Stomach (tissue), 9 donors: Measurements from ENCODE around the gene SLC25A38. TPM values are rescaled to one million over a fixed set of nuclear protein-coding genes. Genes with fewer than 3 reads are reported as not detected.

Experiments
- DNase-seq, 2 donors: peaks; one replicate each; pipeline versions ENCODE4 v3.0.0 to v3.0.0-alpha.2; 2013 to 2019
- H3K27ac ChIP-seq, 5 donors: fragments of 200-600 bp in 4 of 5; sonication (generic) in 4 of 5; one replicate each; pipeline ENCODE4 v1.5.1; 2013 to 2019; ENCODE audit warnings: mild to moderate bottlenecking in 1 of 5, moderate library complexity in 1 of 5
- H3K27me3 ChIP-seq, 3 donors: fragments of 200-600 bp; sonication (generic); one replicate each; pipeline ENCODE4 v1.5.1; 2017 to 2019; ENCODE audit warnings: mixed run types in 1 of 3
- H3K36me3 ChIP-seq, 4 donors: fragments of 200-600 bp; sonication (generic); 1 replicate in 3 of 4; 2 replicates in 1 of 4; pipeline ENCODE4 v1.5.1; 2016 to 2019
- H3K4me1 ChIP-seq, 4 donors: fragments of 200-600 bp; sonication (generic); one replicate each; pipeline ENCODE4 v1.5.1; 2016 to 2019
- H3K4me3 ChIP-seq, 4 donors: fragments of 200-600 bp; sonication (generic) in 3 of 4; one replicate each; pipeline ENCODE4 v1.5.1; 2016 to 2019; ENCODE audit warnings: mild to moderate bottlenecking in 1 of 4
- H3K9me3 ChIP-seq, 4 donors: fragments of 200-600 bp; sonication (generic); one replicate each; pipeline ENCODE4 v1.5.1; 2016 to 2019
- EP300 ChIP-seq: sonication (generic); formaldehyde crosslinking; IDR thresholded peaks from one replicate; pipeline ENCODE4 v1.6.1; 2017; ENCODE audit warnings: antibody characterized with exemption
- POLR2A ChIP-seq, 4 donors: fragments of 450-650 bp; IDR thresholded peaks; one replicate each; pipeline ENCODE4 v1.6.1; 2016; ENCODE audit warnings: antibody characterized with exemption in 4 of 4, control low read depth in 2 of 4, mild to moderate bottlenecking in 1 of 4, moderate library complexity in 1 of 4
- POLR2AphosphoS5 ChIP-seq, 3 donors: sonication (generic); formaldehyde crosslinking; IDR thresholded peaks; one replicate each; pipeline ENCODE4 v1.6.1; 2016; ENCODE audit warnings: antibody characterized with exemption in 3 of 3
- WGBS, 5 donors: extraction: QIAGEN DNeasy Blood & Tissue Kit in 3 of 5; methylation state at CpG; one replicate each; pipeline versions ENCODE4 v1.1.5 to v1.1.7; 2013 to 2018; 5-methylcytosine and 5-hydroxymethylcytosine counted together
- intact Hi-C: fragments of 100-400 bp; cut with DNase I; formaldehyde crosslinking; loops from one replicate; pipeline ENCODE4 v1.15.1; 2023; ENCODE audit warnings: low total_unique reads
- polyA plus RNA-seq, 3 donors: library from polyadenylated mRNA; stranded (reverse); fragments of 200-250 nt; gene quantifications; one replicate each; pipeline ENCODE4 v1.2.3, GENCODE V29; 2013
- total RNA-seq, 5 donors: library from RNA; depleted of rRNA; stranded (reverse); fragments of >200 nt; gene quantifications; one replicate each; pipeline versions ENCODE4 v1.1.0 to v1.2.3, GENCODE V29; 2014 to 2016
- TF ChIP-seq, protein P1 (sequence below), 7 experiments: fragments of 450-650 bp in 4 of 7; fragments of 200-600 bp in 3 of 7; sonication (generic) in 3 of 7; IDR thresholded peaks; one replicate each; pipeline ENCODE4 v1.5.1; 2016 to 2019; ENCODE audit warnings: antibody characterized with exemption in 7 of 7, control low read depth in 2 of 7, mild to moderate bottlenecking in 1 of 7
- donor health status: healthy with polysubstance abuse.
- donor health status: Bipolar disorder and iron deficiency.
- donor health status: healthy.

The SLC25A38 gene
- total and polyA plus RNA-seq, 8 donors = 14.7 to 119 (median 28.9) TPM

DNA sequence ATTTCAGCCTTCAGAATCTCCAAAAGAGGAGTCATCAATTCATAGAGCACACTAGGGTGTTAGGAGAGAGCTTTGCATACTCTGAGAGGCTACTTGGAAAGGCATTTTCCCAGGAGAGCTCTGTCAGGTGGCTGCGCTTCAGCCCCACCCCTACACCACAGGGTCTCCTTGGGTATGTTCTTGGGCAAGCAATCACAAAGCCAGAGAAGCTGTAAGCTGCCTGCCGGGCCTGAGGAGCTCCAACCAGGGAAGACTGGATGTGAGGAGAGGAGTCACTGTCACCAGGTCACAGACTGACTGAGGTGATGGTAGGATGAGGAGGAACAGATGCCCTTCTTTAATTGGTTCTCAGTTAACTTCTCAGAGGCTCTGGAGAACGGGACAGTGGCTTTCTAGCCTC, 13.5 kb downstream of the SLC25A38 start:
- peaks cover 54 to 95% (median 91%) of the 10 kb centered on the region in 4 donors for H3K36me3 ChIP-seq
- H3K27ac ChIP-seq = no peak overlapping the region
- no peaks in the 10 kb centered on the region for H3K27me3 ChIP-seq
- H3K9me3 ChIP-seq = no peaks in the 10 kb centered on the region
- intact Hi-C loops = no loop called here
- no peaks in the 10 kb centered on the region for H3K4me1 ChIP-seq
- DNase-seq = no peak
- TF ChIP-seq POLR2A (IDR thresholded peaks at IDR 0.05) (no peak), POLR2AphosphoS5 (IDR thresholded peaks at IDR 0.05) (no peak), EP300 (no peak)
- TF ChIP-seq, protein P1, sequence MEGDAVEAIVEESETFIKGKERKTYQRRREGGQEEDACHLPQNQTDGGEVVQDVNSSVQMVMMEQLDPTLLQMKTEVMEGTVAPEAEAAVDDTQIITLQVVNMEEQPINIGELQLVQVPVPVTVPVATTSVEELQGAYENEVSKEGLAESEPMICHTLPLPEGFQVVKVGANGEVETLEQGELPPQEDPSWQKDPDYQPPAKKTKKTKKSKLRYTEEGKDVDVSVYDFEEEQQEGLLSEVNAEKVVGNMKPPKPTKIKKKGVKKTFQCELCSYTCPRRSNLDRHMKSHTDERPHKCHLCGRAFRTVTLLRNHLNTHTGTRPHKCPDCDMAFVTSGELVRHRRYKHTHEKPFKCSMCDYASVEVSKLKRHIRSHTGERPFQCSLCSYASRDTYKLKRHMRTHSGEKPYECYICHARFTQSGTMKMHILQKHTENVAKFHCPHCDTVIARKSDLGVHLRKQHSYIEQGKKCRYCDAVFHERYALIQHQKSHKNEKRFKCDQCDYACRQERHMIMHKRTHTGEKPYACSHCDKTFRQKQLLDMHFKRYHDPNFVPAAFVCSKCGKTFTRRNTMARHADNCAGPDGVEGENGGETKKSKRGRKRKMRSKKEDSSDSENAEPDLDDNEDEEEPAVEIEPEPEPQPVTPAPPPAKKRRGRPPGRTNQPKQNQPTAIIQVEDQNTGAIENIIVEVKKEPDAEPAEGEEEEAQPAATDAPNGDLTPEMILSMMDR (IDR thresholded peaks at IDR 0.05) = no peak
- no peak overlapping the region for H3K4me3 ChIP-seq
- 88 to 95% (median 90%) methylated on average over 3 of the region's 3 CpGs for WGBS, 5 donors

DNA sequence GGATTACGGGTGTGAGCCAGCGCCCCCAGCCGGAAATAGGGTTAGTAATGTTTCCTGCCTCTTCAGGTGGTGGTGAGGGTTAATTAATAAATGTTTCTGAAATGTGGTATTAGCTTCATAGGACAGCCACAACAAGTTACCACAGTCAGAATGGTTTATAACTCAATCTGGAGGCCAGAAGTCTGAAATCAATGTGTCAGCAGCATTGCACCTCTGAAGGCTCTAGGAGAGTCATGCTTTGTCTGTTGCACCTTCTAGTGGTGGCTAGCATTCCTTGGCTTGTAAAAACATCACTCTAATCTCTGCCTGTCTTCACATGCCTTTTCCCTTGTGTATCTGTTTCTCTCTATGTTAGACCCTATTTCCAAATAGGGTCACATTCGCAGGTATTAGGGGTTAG, 15.5 kb downstream of the SLC25A38 start:
- peaks cover 36 to 81% (median 71%) of the 10 kb centered on the region in 4 donors for H3K36me3 ChIP-seq
- intact Hi-C loops = no loop called here
- no peak overlapping the region for H3K4me3 ChIP-seq
- H3K27ac ChIP-seq = no peak overlapping the region
- no peaks in the 10 kb centered on the region for H3K9me3 ChIP-seq
- WGBS, 5 donors = 78 to 100% (median 91%) methylated on average over 4 of the region's 4 CpGs
- DNase-seq = no peak
- no peaks in the 10 kb centered on the region for H3K27me3 ChIP-seq
- H3K4me1 ChIP-seq = no peaks in the 10 kb centered on the region
- no peak for TF ChIP-seq POLR2AphosphoS5 (IDR thresholded peaks at IDR 0.05)
- TF ChIP-seq, protein P1 (IDR thresholded peaks at IDR 0.05) = no peak
- no peak for TF ChIP-seq EP300
- no peak for TF ChIP-seq POLR2A (IDR thresholded peaks at IDR 0.05)

DNA sequence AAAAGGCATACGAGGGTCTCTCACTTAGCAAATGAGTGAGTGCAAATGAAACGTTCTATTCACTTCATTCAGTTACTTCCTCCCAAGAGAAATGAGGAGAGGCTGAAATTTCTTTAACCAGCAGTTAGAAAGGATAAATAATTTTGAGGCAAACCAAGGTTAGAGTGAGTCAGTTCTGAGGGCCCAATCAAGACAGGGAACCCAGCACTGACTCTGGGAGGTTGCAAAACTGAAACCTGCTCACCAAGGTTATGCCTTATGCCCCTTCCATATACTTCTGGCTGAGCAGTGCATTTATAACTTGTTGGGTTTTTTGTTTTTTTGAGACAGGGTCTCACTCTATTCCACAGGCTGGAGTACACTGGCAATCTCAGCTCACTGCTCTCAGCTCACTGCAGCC, 18.8 kb downstream of the SLC25A38 start:
- Histone ChIP-seq H3K4me3 (no peak overlapping the region), H3K27me3 (no peaks in the 10 kb centered on the region), H3K36me3 (peaks cover 13 to 48% (median 38%) of the 10 kb centered on the region in 4 donors), H3K9me3 (no peaks in the 10 kb centered on the region), H3K4me1 (peaks cover 0 to 10% (median under 1%) of the 10 kb centered on the region in 4 donors), H3K27ac (no peak overlapping the region)
- WGBS, 5 donors = 55 to 69% (median 60%) methylated on average over 2 of the region's 2 CpGs
- no peak for DNase-seq
- intact Hi-C loops = no loop called here
- TF ChIP-seq EP300 (no peak), POLR2AphosphoS5 (IDR thresholded peaks at IDR 0.05) (no peak), POLR2A (IDR thresholded peaks at IDR 0.05) (no peak)
- TF ChIP-seq, protein P1 (IDR thresholded peaks at IDR 0.05) = no peak

DNA sequence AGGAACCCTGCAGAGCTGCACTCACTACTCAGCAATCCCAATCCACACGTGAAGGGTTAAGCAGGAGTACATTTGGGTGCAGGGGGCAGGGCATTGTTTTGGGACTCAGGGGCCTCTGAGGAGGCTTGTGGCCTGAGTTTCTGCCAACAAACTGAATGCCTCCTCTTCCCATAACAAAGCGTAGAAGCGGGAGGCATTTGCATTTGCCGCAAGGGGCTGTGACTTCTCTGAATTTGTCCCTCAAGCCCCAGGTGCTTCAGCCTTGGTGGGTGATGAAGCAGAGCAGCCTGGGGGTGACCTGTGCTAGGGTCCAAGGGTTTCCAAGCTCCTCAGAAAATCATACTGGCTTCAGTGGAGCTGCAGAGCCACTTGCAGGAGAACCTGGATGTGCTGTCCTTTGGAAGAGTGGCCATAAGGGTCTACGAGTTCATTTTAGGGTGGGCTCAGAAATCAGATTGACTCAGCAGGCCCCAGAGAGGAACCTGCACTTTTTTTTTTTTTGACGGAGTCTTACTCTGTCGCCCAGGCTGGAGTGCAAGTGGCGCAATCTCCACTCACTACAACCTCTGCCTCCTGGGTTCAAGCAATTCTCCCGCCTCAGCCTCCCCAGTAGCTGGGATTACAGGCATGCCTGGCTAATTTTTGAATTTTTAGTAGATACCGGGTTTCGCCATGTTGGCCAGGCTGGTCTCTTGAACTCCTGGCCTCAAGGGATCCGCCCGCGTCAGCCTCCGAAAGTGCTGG, 21.9 kb downstream of the SLC25A38 start:
- H3K36me3 ChIP-seq = peaks cover 11 to 44% (median 32%) of the 10 kb centered on the region in 4 donors
- no peaks in the 10 kb centered on the region for H3K27me3 ChIP-seq
- no peak overlapping the region for H3K4me3 ChIP-seq
- intact Hi-C loops = no loop called here
- H3K27ac ChIP-seq = no peak overlapping the region
- no peak for DNase-seq
- 88 to 94% (median 91%) methylated on average over 14 to 15 of the region's 15 CpGs for WGBS, 5 donors
- no peaks in the 10 kb centered on the region for H3K9me3 ChIP-seq
- H3K4me1 ChIP-seq = peaks cover 14 to 38% (median 30%) of the 10 kb centered on the region in 4 donors
- TF ChIP-seq POLR2AphosphoS5 (IDR thresholded peaks at IDR 0.05) = no peak
- TF ChIP-seq, protein P1 (IDR thresholded peaks at IDR 0.05) = no peak
- TF ChIP-seq EP300 = no peak
- no peak for TF ChIP-seq POLR2A (IDR thresholded peaks at IDR 0.05)
